Measurements from ENCODE around the gene TTLL5. TPM values are rescaled to one million over a fixed set of nuclear protein-coding genes. Genes with fewer than 3 reads are reported as not detected.

The TTLL5 gene
- total RNA-seq, 4 donors from 2014 or later, result 36.3 to 61.8 (median 36.7) TPM

GRCh38 chr14:75625034-75625433, 36.0 kb upstream of the TTLL5 start:
- Histone ChIP-seq H3K4me1 (peaks cover 0 to 57% (median 35%) of the 10 kb centered on the region in 4 donors), H3K27ac (peak overlapping the region in 1 of 4 donors; percentile 77), H3K36me3 (no peaks in the 10 kb centered on the region), H3K9me3 (no peaks in the 10 kb centered on the region), H3K27me3 (no peaks in the 10 kb centered on the region), H3K4me3 (no peak overlapping the region)
- DNase-seq (ENCODE audit: low spot score in 2 of 2), result no peak
- WGBS, 2 donors, result 71 to 73% methylated on average over 3 of the region's 3 CpGs
- TF ChIP-seq POLR2A (IDR thresholded peaks at IDR 0.05), result no peak
- TF ChIP-seq EP300 (IDR thresholded peaks at IDR 0.05), result no peak
- TF ChIP-seq, protein P1, sequence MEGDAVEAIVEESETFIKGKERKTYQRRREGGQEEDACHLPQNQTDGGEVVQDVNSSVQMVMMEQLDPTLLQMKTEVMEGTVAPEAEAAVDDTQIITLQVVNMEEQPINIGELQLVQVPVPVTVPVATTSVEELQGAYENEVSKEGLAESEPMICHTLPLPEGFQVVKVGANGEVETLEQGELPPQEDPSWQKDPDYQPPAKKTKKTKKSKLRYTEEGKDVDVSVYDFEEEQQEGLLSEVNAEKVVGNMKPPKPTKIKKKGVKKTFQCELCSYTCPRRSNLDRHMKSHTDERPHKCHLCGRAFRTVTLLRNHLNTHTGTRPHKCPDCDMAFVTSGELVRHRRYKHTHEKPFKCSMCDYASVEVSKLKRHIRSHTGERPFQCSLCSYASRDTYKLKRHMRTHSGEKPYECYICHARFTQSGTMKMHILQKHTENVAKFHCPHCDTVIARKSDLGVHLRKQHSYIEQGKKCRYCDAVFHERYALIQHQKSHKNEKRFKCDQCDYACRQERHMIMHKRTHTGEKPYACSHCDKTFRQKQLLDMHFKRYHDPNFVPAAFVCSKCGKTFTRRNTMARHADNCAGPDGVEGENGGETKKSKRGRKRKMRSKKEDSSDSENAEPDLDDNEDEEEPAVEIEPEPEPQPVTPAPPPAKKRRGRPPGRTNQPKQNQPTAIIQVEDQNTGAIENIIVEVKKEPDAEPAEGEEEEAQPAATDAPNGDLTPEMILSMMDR (IDR thresholded peaks at IDR 0.05), result no peak

- Histone ChIP-seq H3K9me3 (no peaks in the 10 kb centered on the region), H3K27me3 (no peaks in the 10 kb centered on the region), H3K36me3 (no peaks in the 10 kb centered on the region), H3K4me1 (peaks cover 0 to 61% (median 30%) of the 10 kb centered on the region in 4 donors), H3K27ac (peak overlapping the region; percentile 2 to 89 (median 64)), H3K4me3 (no peak overlapping the region)
- 89 to 94% methylated on average over 3 of the region's 3 CpGs for WGBS, 2 donors
- TF ChIP-seq EP300 (IDR thresholded peaks at IDR 0.05), result no peak
- TF ChIP-seq, protein P1 (IDR thresholded peaks at IDR 0.05), result no peak
- TF ChIP-seq POLR2A (IDR thresholded peaks at IDR 0.05), result no peak
- no peak for DNase-seq (ENCODE audit: low spot score in 2 of 2)
These were observed 34.6 kb upstream of the TTLL5 start for GRCh38 chr14:75626396-75626795.

DNA sequence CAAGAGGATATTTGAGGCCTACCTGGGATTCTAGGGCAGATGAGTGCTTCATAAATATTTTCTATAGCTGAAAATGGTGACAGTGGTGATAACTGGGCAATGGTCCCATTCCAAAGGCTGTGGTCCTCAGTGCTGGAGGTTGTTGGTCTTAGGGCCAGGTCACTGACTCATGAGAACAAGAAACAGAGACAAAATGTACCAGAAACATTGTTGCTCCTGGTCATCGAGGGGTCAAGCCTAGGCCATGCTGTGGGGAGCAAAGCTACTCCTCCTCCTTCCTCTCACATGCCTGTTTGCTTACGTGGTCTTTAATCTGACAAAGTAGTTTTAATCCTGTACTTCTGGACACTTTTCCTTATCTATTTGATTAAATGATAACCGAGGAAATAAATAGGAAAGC, 34.2 kb upstream of the TTLL5 start:
- TF ChIP-seq, protein P1 (IDR thresholded peaks at IDR 0.05), result no peak
- TF ChIP-seq EP300 (IDR thresholded peaks at IDR 0.05), result peak in 1 of 2 donors; percentile 83
- Histone ChIP-seq H3K27ac (peak overlapping the region; percentile 2 to 89 (median 64)), H3K9me3 (no peaks in the 10 kb centered on the region), H3K36me3 (no peaks in the 10 kb centered on the region), H3K4me3 (no peak overlapping the region), H3K4me1 (peaks cover 0 to 65% (median 30%) of the 10 kb centered on the region in 4 donors), H3K27me3 (no peaks in the 10 kb centered on the region)
- no peak for DNase-seq (ENCODE audit: low spot score in 2 of 2)
- WGBS, 2 donors, result 36 to 51% methylated on average over 3 of the region's 3 CpGs

DNA sequence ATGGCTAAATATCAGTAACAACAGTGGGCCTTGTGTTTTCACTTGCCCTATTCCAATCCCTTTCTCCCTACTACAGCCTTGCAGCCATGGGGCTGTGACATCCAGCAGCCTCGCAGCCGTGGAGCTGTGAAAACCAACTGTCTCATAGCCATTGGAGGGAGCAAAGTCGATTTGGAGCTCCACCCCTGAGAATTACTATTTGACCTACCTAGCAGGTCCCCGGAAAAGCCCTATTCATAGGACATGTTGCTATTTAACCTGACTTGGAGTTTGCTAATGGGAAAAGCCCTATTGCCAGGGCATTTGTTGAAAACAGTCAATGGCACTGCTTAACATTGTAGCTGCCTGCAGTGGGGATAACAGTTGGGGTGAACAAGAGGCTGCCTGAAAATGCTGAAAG, 33.6 kb upstream of the TTLL5 start:
- DNase-seq (ENCODE audit: low spot score in 2 of 2), result no peak
- Histone ChIP-seq H3K27ac (peak overlapping the region; percentile 2 to 89 (median 64)), H3K4me1 (peaks cover 0 to 70% (median 28%) of the 10 kb centered on the region in 4 donors), H3K27me3 (no peaks in the 10 kb centered on the region), H3K4me3 (no peak overlapping the region), H3K36me3 (peaks cover 0 to 4% (median 0%) of the 10 kb centered on the region in 3 donors), H3K9me3 (no peaks in the 10 kb centered on the region)
- WGBS, 2 donors, result 55% methylated on average over 4 of the region's 4 CpGs
- TF ChIP-seq POLR2A (IDR thresholded peaks at IDR 0.05) (no peak), EP300 (IDR thresholded peaks at IDR 0.05) (no peak)
- TF ChIP-seq, protein P1 (IDR thresholded peaks at IDR 0.05), result no peak

GRCh38 chr14:75628816-75629215, 32.2 kb upstream of the TTLL5 start:
- TF ChIP-seq EP300 (IDR thresholded peaks at IDR 0.05) (no peak), POLR2A (IDR thresholded peaks at IDR 0.05) (no peak)
- TF ChIP-seq, protein P1 (IDR thresholded peaks at IDR 0.05), result no peak
- Histone ChIP-seq H3K9me3 (no peaks in the 10 kb centered on the region), H3K27ac (peak overlapping the region in 2 of 4 donors; percentile 77 to 89), H3K4me1 (peaks cover 0 to 69% (median 23%) of the 10 kb centered on the region in 4 donors), H3K36me3 (peaks cover 0 to 13% (median 0%) of the 10 kb centered on the region in 3 donors), H3K4me3 (no peak overlapping the region), H3K27me3 (no peaks in the 10 kb centered on the region)
- no peak for DNase-seq (ENCODE audit: low spot score in 2 of 2)
- 92 to 96% methylated on average over 3 of the region's 3 CpGs for WGBS, 2 donors

All from tibial nerve (tissue), 4 donors.